Activated CD4-positive, alpha-beta memory T cell treated with anti-CD3 and anti-CD28 coated beads, Interleukin-2, amount 10 ng/mL, durations not matched to agents 7 days and 5 days (primary cell): ENCODE measurements around the gene DCLRE1C. TPM values are rescaled to one million over a fixed set of nuclear protein-coding genes. Genes with fewer than 3 reads are reported as not detected.
"Not testable (repeated sequence)": the region's sequence is repeated elsewhere in the genome, so short reads cannot be mapped to it uniquely, and the experiment has no call there.

Source experiments
- CTCF ChIA-PET: fragments of 350-600 bp; sonication (Branson Sonifier 250); formaldehyde crosslinking; loops from one replicate; lab custom pipeline; 2021; ENCODE audit warnings: antibody characterized with exemption, inconsistent platforms; lab: Charles Lee
- POLR2A ChIA-PET: fragments of 350-600 bp; sonication (Branson Sonifier 250); formaldehyde crosslinking; loops from one replicate; lab custom pipeline; 2021; ENCODE audit warnings: antibody characterized with exemption; lab: Charles Lee
- DNase-seq: peaks from one replicate; pipeline ENCODE4 v3.0.0-alpha.2; 2020
- H3K27ac Mint-ChIP-seq: one replicate; pipeline ENCODE4 v1.8.0; 2021; ENCODE audit warnings: mild to moderate bottlenecking, mixed read lengths
- H3K27me3 Mint-ChIP-seq: one replicate; pipeline ENCODE4 v1.8.0; 2021; ENCODE audit warnings: mixed read lengths
- H3K36me3 Mint-ChIP-seq: one replicate; pipeline ENCODE4 v1.8.0; 2021; ENCODE audit warnings: low read depth, mixed read lengths
- H3K4me1 Mint-ChIP-seq: one replicate; pipeline ENCODE4 v1.8.0; 2021; ENCODE audit warnings: mixed read lengths
- H3K4me3 Mint-ChIP-seq: one replicate; pipeline ENCODE4 v1.8.0; 2021; ENCODE audit warnings: mild to moderate bottlenecking, mixed read lengths
- H3K9me3 Mint-ChIP-seq: one replicate; pipeline ENCODE4 v1.8.0; 2021; ENCODE audit warnings: mixed read lengths
- total RNA-seq, 2 experiments: library from RNA; stranded (reverse); gene quantifications; one replicate each; pipeline ENCODE4 v1.2.3, GENCODE V29; 2021

DCLRE1C gene
- 10 to 100 TPM; 36.8 to 40.4 TPM for total RNA-seq

GRCh38 chr10:14954001-14954770, at the start of gene DCLRE1C:
DCLRE1C (minus strand) TSS chr10:14954096; CDS start chr10:14954010, 86 bp downstream.
- Mint-ChIP-seq H3K36me3 (peaks cover 42% of the 10 kb centered on the region), H3K27me3 (no peaks in the 10 kb centered on the region), H3K4me3 (peak within 1 kb of the TSS; percentile 87), H3K4me1 (peaks cover 64% of the 10 kb centered on the region), H3K9me3 (no peaks in the 10 kb centered on the region), H3K27ac (peak within 1 kb of the TSS; percentile 93)
- ChIA-PET CTCF (interaction anchor here (0.7 to 1.8 kb wide), 6 partner anchors 11 to 401 kb away, joined by 3 to 8 read pairs (median 4); partner anchors contain the start of genes CDNF, HSPA14 and MSANTD7), POLR2A (interaction anchor here (0.8 to 3.2 kb wide), 22 partner anchors 15 to 769 kb away, joined by 3 to 33 read pairs (median 4); partner anchors contain the start of genes CDNF, FAM171A1, HSPA14 and MSANTD7)
- peak; percentile 93 for DNase-seq

- Mint-ChIP-seq H3K4me3 (no peak overlapping the region), H3K36me3 (no peaks in the 10 kb centered on the region), H3K9me3 (no peaks in the 10 kb centered on the region), H3K27me3 (peaks cover 8% of the 10 kb centered on the region), H3K4me1 (peaks cover 8% of the 10 kb centered on the region), H3K27ac (no peak overlapping the region)
- no peak for DNase-seq
- ChIA-PET CTCF (no interaction called here), POLR2A (no interaction called here)
These were observed 42.2 kb upstream of the DCLRE1C start for GRCh38 chr10:14995964-14996565.

GRCh38 chr10:14993500-14994455, 39.9 kb upstream of the DCLRE1C start:
- DNase-seq, H3K27ac Mint-ChIP-seq, H3K27me3 Mint-ChIP-seq, H3K4me3 Mint-ChIP-seq, H3K9me3 Mint-ChIP-seq, CTCF ChIA-PET, POLR2A ChIA-PET, H3K36me3 Mint-ChIP-seq: not testable (repeated sequence)
- peaks cover 18% of the 10 kb centered on the region for H3K4me1 Mint-ChIP-seq

GRCh38 chr10:14992336-14992735, 38.4 kb upstream of the DCLRE1C start:
- peaks cover 20% of the 10 kb centered on the region for H3K4me1 Mint-ChIP-seq
- CTCF ChIA-PET, H3K36me3 Mint-ChIP-seq, POLR2A ChIA-PET, H3K27me3 Mint-ChIP-seq, H3K27ac Mint-ChIP-seq, DNase-seq, H3K4me3 Mint-ChIP-seq, H3K9me3 Mint-ChIP-seq: not testable (repeated sequence)

- CTCF ChIA-PET, H3K4me3 Mint-ChIP-seq, H3K9me3 Mint-ChIP-seq, H3K27ac Mint-ChIP-seq, H3K36me3 Mint-ChIP-seq, H3K27me3 Mint-ChIP-seq, POLR2A ChIA-PET: not testable (repeated sequence)
- H3K4me1 Mint-ChIP-seq, result peaks cover 20% of the 10 kb centered on the region
- peak; percentile 62 for DNase-seq
These were observed 37.3 kb upstream of the DCLRE1C start for GRCh38 chr10:14991035-14991749.

DNA sequence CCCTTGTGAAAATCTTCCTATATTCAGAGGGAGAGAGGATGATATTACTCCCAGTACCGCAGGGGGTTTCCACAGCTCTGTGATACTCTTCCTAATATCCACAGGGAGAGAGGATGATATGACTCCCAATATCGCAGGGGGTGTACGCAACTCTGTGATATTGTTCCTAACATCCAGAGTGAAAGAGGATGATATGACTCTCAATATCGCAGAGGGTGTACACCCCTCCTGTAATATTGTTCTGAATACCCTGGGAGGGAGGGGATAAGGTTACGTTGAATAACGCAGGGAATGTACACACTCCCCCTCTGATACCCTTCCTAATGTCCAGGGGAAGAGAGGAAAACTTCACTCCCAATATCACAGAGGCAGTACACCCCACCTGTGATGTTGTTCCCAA, 35.7 kb upstream of the DCLRE1C start:
- CTCF ChIA-PET, H3K36me3 Mint-ChIP-seq, H3K4me3 Mint-ChIP-seq, H3K27me3 Mint-ChIP-seq, POLR2A ChIA-PET, H3K27ac Mint-ChIP-seq, H3K9me3 Mint-ChIP-seq, DNase-seq: not testable (repeated sequence)
- H3K4me1 Mint-ChIP-seq, result peaks cover 20% of the 10 kb centered on the region

DNA sequence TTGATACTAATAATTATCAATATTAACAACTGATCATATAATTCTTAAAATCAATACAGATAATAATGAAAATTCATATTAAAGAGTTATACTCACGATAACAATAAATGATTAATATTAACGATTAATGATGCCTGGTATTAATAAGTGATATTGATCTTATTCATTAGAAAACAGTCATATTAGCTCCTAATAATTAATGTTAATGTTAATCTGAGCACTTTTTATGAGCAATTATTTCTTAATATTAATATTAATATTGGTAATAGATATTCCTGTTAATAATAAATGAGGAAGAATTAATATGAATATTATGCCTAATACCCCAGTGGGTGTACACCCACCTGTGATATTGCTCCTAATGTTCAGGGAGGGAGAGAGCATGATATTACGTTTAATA, 28.8 kb upstream of the DCLRE1C start:
- Mint-ChIP-seq H3K4me1 (no peaks in the 10 kb centered on the region), H3K27me3 (no peaks in the 10 kb centered on the region), H3K27ac (no peak overlapping the region), H3K9me3 (no peaks in the 10 kb centered on the region), H3K36me3 (no peaks in the 10 kb centered on the region), H3K4me3 (no peak overlapping the region)
- CTCF ChIA-PET, result no interaction called here
- no peak for DNase-seq
- POLR2A ChIA-PET, result no interaction called here

DNA sequence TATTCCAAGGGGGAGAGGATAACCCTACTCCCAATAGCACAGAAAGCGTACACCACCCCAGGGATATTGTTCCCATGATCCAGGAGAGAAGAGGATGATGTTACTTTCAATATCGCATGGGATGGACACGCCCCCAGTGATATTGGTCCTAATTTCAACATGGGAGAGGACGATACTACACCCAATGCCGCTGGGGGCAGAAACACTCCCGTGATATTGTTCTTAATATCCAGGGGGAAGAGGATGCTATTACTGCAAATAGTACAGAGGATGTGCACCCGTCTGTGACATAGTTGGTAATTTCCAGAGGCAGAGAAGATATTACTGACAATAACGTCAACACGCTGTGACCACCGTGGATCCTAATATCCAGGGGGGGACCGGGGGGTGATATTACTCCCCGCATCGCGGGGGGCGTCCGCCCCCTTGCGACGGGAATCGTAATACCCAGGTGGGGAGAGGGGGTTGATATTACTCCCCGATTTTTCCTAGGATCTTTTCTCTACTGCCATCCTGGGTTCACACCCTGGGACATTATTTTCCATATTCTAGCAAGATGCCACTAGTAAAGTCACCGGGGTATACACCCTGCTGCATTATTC, 21.9 kb upstream of the DCLRE1C start:
- Mint-ChIP-seq H3K4me1 (no peaks in the 10 kb centered on the region), H3K4me3 (no peak overlapping the region), H3K27me3 (peaks cover 3% of the 10 kb centered on the region), H3K36me3 (no peaks in the 10 kb centered on the region), H3K9me3 (no peaks in the 10 kb centered on the region), H3K27ac (no peak overlapping the region)
- POLR2A ChIA-PET, result no interaction called here
- CTCF ChIA-PET, result no interaction called here
- DNase-seq, result no peak

DNA sequence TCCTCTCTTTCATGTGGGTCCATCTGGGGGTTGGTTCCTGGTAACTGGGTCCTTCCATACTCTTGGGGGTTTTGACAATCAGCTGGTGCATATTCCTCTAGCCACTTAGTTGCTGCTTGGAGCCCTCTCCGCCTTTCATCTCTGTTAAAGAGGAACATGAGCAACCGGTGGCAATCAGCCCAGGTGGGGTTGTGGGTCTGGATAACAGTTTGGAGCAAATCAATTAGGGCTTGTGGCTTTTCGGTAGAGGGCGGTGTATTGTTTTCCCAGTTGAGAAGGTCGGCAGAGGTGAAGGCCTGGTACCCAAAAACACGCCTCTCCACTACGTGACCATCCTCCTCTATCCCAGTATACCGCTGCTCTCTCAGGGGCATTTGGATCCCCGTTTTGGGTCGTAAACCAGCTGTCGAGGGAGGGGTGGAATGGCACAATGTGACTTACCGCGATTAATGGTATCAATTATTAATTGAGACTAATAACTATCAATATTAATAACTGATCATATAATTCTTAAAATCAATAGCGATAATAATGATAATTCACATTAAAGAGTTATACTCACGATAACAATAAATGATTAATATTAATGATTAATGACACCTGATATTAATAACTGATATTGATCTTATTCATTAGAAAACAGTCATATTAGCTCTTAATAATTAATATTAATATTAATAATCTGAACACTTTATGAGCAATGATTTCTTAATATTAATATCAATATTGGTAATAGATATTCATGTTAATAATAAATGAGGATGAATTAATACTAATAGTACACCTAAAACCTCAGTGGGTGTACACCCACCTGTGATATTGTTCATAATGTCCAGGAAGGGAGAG, 20.5 kb upstream of the DCLRE1C start:
- CTCF ChIA-PET, result interaction anchor here (0.9 kb wide), 1 partner anchor 131 kb away, joined by 3 read pairs; no protein-coding TSS in a partner anchor
- H3K4me1 Mint-ChIP-seq, result not testable (repeated sequence)

GRCh38 chr10:14971867-14972448, 18.1 kb upstream of the DCLRE1C start:
- peak; percentile 55 for DNase-seq
- peaks cover 6% of the 10 kb centered on the region for H3K4me1 Mint-ChIP-seq
- no peak overlapping the region for H3K4me3 Mint-ChIP-seq
- CTCF ChIA-PET, result interaction anchor here (1.0 to 1.9 kb wide), 6 partner anchors 13 to 134 kb away, joined by 3 to 8 read pairs (median 6); partner anchors contain the start of genes DCLRE1C and MEIG1
- POLR2A ChIA-PET, result interaction anchor here (1.1 to 1.3 kb wide), 2 partner anchors 11 to 19 kb away, joined by 4 to 7 read pairs; partner anchors contain the start of gene DCLRE1C
- H3K27ac Mint-ChIP-seq, result no peak overlapping the region
- H3K36me3 Mint-ChIP-seq, result no peaks in the 10 kb centered on the region
- no peaks in the 10 kb centered on the region for H3K9me3 Mint-ChIP-seq
- peaks cover 4% of the 10 kb centered on the region for H3K27me3 Mint-ChIP-seq

More for the DNA sequence above, 20.5 kb upstream of the DCLRE1C start:
- DNase-seq, H3K27ac Mint-ChIP-seq, H3K27me3 Mint-ChIP-seq, POLR2A ChIA-PET, H3K4me3 Mint-ChIP-seq, H3K36me3 Mint-ChIP-seq, H3K9me3 Mint-ChIP-seq: not testable (repeated sequence)

DNA sequence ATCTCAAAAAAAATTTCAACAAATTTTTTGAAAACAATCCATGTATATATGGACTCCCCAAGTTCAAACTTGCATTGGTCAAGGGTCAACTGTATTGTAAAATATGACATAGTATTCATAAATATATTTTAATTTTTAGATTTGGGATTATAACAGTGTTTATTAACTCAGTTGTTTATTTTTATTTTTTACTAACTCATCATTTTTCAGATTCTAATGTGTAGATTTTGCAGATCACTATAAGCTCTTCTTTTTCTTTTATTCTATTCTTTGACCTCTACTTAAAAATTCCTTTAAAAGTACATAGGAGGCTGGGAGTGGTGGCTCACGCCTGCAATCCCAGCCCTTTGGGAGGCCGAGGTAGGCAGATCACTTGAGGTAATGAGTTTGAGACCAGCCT, 14.0 kb upstream of the DCLRE1C start:
- no peak for DNase-seq
- Mint-ChIP-seq H3K4me1 (peaks cover 9% of the 10 kb centered on the region), H3K27me3 (peaks cover 3% of the 10 kb centered on the region), H3K36me3 (no peaks in the 10 kb centered on the region), H3K27ac (no peak overlapping the region), H3K9me3 (no peaks in the 10 kb centered on the region), H3K4me3 (no peak overlapping the region)
- ChIA-PET CTCF (interaction anchor here (2.2 kb wide), 1 partner anchor 8 kb away, joined by 6 read pairs; the partner anchor contains the start of gene MEIG1), POLR2A (interaction anchor here (1.9 kb wide), 1 partner anchor 13 kb away, joined by 7 read pairs; the partner anchor contains the start of gene DCLRE1C)
